H9 (cell line): Measurements from ENCODE around the gene CDKN3. TPM values are rescaled to one million over a fixed set of nuclear protein-coding genes. Genes with fewer than 3 reads are reported as not detected.

Experiments
- DNase-seq: peaks from one replicate; pipeline ENCODE4 v3.0.0-alpha.2; 2017
- H2AFZ ChIP-seq: one replicate; pipeline ENCODE4 v1.6.1; 2013; ENCODE audit warnings: mild to moderate bottlenecking, low read length, control low read depth, moderate library complexity
- H2AK5ac ChIP-seq: 2 replicates; pipeline ENCODE4 v1.6.1; 2013; ENCODE audit warnings: low read length, control low read depth, mixed read lengths; ENCODE audit not compliant: insufficient read length
- H2BK120ac ChIP-seq: one replicate; pipeline ENCODE4 v1.6.1; 2013; ENCODE audit warnings: low read depth, mild to moderate bottlenecking, low read length, control low read depth, inconsistent platforms; ENCODE audit not compliant: poor library complexity, severe bottlenecking
- H2BK12ac ChIP-seq: 2 replicates; pipeline ENCODE4 v1.6.1; 2013; ENCODE audit warnings: low read length, control low read depth, mixed read lengths, low read depth; ENCODE audit not compliant: insufficient read length
- H2BK15ac ChIP-seq: 2 replicates; pipeline ENCODE4 v1.6.1; 2013; ENCODE audit warnings: low read depth, low read length, control low read depth
- H2BK20ac ChIP-seq: one replicate; pipeline ENCODE4 v1.6.1; 2013; ENCODE audit warnings: low read depth, mild to moderate bottlenecking, low read length, control low read depth, inconsistent platforms; ENCODE audit not compliant: poor library complexity, severe bottlenecking
- H2BK5ac ChIP-seq: 2 replicates; pipeline ENCODE4 v1.6.1; 2013; ENCODE audit warnings: low read length, control low read depth, mixed read lengths; ENCODE audit not compliant: insufficient read length
- H3K14ac ChIP-seq: 2 replicates; pipeline ENCODE4 v1.6.1; 2013; ENCODE audit warnings: low read length, control low read depth; ENCODE audit not compliant: insufficient read depth
- H3K18ac ChIP-seq: 2 replicates; pipeline ENCODE4 v1.6.1; 2013; ENCODE audit warnings: low read depth, mild to moderate bottlenecking, mixed read lengths, low read length, control low read depth; ENCODE audit not compliant: insufficient read length
- H3K23ac ChIP-seq: 2 replicates; pipeline ENCODE4 v1.6.1; 2013; ENCODE audit warnings: low read length, control low read depth, mixed read lengths, low read depth; ENCODE audit not compliant: insufficient read length
- H3K23me2 ChIP-seq: 2 replicates; pipeline ENCODE4 v1.6.1; 2013; ENCODE audit warnings: low read depth, mild to moderate bottlenecking, mixed read lengths, low read length, control low read depth; ENCODE audit not compliant: insufficient read length, poor library complexity, severe bottlenecking
- H3K27ac ChIP-seq: 2 replicates; pipeline ENCODE4 v1.5.1; 2013; ENCODE audit warnings: low read length, control low read depth, mixed read lengths, low read depth; ENCODE audit not compliant: insufficient read length
- H3K27me3 ChIP-seq: 2 replicates; pipeline ENCODE4 v1.6.1; 2013; ENCODE audit warnings: low read length, control low read depth, inconsistent platforms; ENCODE audit not compliant: insufficient read depth
- H3K4ac ChIP-seq: 2 replicates; pipeline ENCODE4 v1.6.1; 2013; ENCODE audit warnings: low read depth, mild to moderate bottlenecking, control low read depth, inconsistent platforms, low read length, moderate library complexity
- H3K4me1 ChIP-seq: 2 replicates; pipeline ENCODE4 v1.6.1; 2013; ENCODE audit warnings: low read length, control low read depth, inconsistent platforms; ENCODE audit not compliant: insufficient read depth
- H3K4me2 ChIP-seq: 2 replicates; pipeline ENCODE4 v1.6.1; 2013; ENCODE audit warnings: low read length, control low read depth, mixed read lengths; ENCODE audit not compliant: insufficient read length, insufficient read depth
- H3K56ac ChIP-seq: 2 replicates; pipeline ENCODE4 v1.6.1; 2013; ENCODE audit warnings: low read depth, mild to moderate bottlenecking, mixed read lengths, low read length, control low read depth; ENCODE audit not compliant: insufficient read length
- H3K79me1 ChIP-seq: 2 replicates; pipeline ENCODE4 v1.6.1; 2013; ENCODE audit warnings: low read depth, mild to moderate bottlenecking, moderate library complexity, low read length, control low read depth, inconsistent platforms; ENCODE audit not compliant: insufficient read depth, poor library complexity, severe bottlenecking
- H3K79me2 ChIP-seq: 2 replicates; pipeline ENCODE4 v1.6.1; 2013; ENCODE audit warnings: low read length, control low read depth, inconsistent platforms; ENCODE audit not compliant: insufficient read depth
- H3K9ac ChIP-seq: 2 replicates; pipeline ENCODE4 v1.6.1; 2013; ENCODE audit warnings: low read length, control low read depth, mixed read lengths; ENCODE audit not compliant: insufficient read length; ENCODE audit errors: extremely low read depth
- H3K9me3 ChIP-seq: one replicate; pipeline ENCODE4 v1.6.1; 2013; ENCODE audit warnings: low read depth, low read length, inconsistent platforms; ENCODE audit not compliant: control insufficient read depth
- H3T11ph ChIP-seq: one replicate; pipeline ENCODE4 v1.6.1; 2013; ENCODE audit warnings: mild to moderate bottlenecking, low read length, control low read depth, inconsistent platforms
- H4K20me1 ChIP-seq: one replicate; pipeline ENCODE4 v1.6.1; 2013; ENCODE audit not compliant: control insufficient read depth, insufficient read length, insufficient read depth
- H4K5ac ChIP-seq: 2 replicates; pipeline ENCODE4 v1.6.1; 2013; ENCODE audit warnings: low read depth, mild to moderate bottlenecking, mixed read lengths, low read length, control low read depth; ENCODE audit not compliant: insufficient read length
- H4K8ac ChIP-seq: replicated peaks from 2 replicates; pipeline ENCODE4 v1.6.1; 2013; ENCODE audit warnings: low read length, control low read depth, mixed read lengths, low read depth; ENCODE audit not compliant: insufficient read length
- H4K91ac ChIP-seq: 2 replicates; pipeline ENCODE4 v1.6.1; 2013; ENCODE audit warnings: low read depth, mild to moderate bottlenecking, moderate library complexity, mixed read lengths, low read length, control low read depth; ENCODE audit not compliant: insufficient read length
- H3K27ac Mint-ChIP-seq, 3 experiments: 2 replicates in 2 of 3; 3 replicates in 1 of 3; pipeline ENCODE4 v1.8.0; 2020 to 2021; ENCODE audit warnings: mixed read lengths in 3 of 3, mild to moderate bottlenecking in 1 of 3, moderate library complexity in 1 of 3
- H3K27me3 Mint-ChIP-seq: 2 replicates; pipeline ENCODE4 v1.8.0; 2021; ENCODE audit warnings: low read depth, mild to moderate bottlenecking, moderate library complexity, mixed read lengths
- H3K36me3 Mint-ChIP-seq, 3 experiments: 2 replicates in 2 of 3; 3 replicates in 1 of 3; pipeline ENCODE4 v1.8.0; 2020 to 2021; ENCODE audit warnings: low read depth in 3 of 3, mixed read lengths in 3 of 3; ENCODE audit not compliant: insufficient read depth in 1 of 3
- H3K4me1 Mint-ChIP-seq, 2 experiments: 2 replicates each; pipeline ENCODE4 v1.8.0; 2020; ENCODE audit warnings: mixed read lengths in 2 of 2
- H3K4me3 Mint-ChIP-seq, 2 experiments: 2 replicates in 1 of 2; 3 replicates in 1 of 2; pipeline ENCODE4 v1.8.0; 2020 to 2021; ENCODE audit warnings: mild to moderate bottlenecking in 2 of 2, mixed read lengths in 2 of 2, moderate library complexity in 1 of 2
- H3K9me3 Mint-ChIP-seq, 2 experiments: 2 replicates in 1 of 2; 3 replicates in 1 of 2; pipeline ENCODE4 v1.8.0; 2020; ENCODE audit warnings: mild to moderate bottlenecking in 2 of 2, mixed read lengths in 2 of 2, moderate library complexity in 1 of 2
- CTCF ChIP-seq: fragments of 200-600 bp; sonication (generic); conservative IDR thresholded peaks from 3 replicates; pipeline ENCODE4 v1.8.0; 2021; ENCODE audit warnings: antibody characterized with exemption, mild to moderate bottlenecking
- WGBS: extraction: QIAGEN DNeasy Blood & Tissue Kit; methylation state at CpG from one replicate; pipeline ENCODE4 v1.1.7; 2013; ENCODE audit warnings: missing lambda C conversion rate, low lambda C conversion rate, mixed read lengths; ENCODE audit not compliant: insufficient read length; ENCODE audit errors: extremely low coverage; 5-methylcytosine and 5-hydroxymethylcytosine counted together
- total RNA-seq: library from RNA; stranded (reverse); gene quantifications from 2 replicates; pipeline ENCODE4 v1.2.1, GENCODE V29; 2021

CDKN3 gene
- total RNA-seq, 1 experiment from 2014 or later = 45.9 TPM

GRCh38 chr14:54396183-54396492, 669 bp upstream of the CDKN3 start:
- Histone ChIP-seq H3K9me3 (no peaks in the 10 kb centered on the region), H3K79me2 (no peaks in the 10 kb centered on the region), H4K8ac (no peak overlapping the region), H3K56ac (no peak overlapping the region), H3K79me1 (no peaks in the 10 kb centered on the region), H4K5ac (no peak overlapping the region), H3K4me1 (peaks cover 3% of the 10 kb centered on the region), H2BK120ac (no peak overlapping the region), H2AK5ac (no peak overlapping the region), H2BK15ac (no peak overlapping the region), H3K27me3 (no peaks in the 10 kb centered on the region), H2BK20ac (no peak overlapping the region), H3K9ac (no peak overlapping the region), H3K27ac (no peak overlapping the region), H3K23ac (no peak overlapping the region), H3K4ac (no peak overlapping the region), H3K4me2 (peak overlapping the region; percentile 53), H4K20me1 (no peaks in the 10 kb centered on the region), H3T11ph (no peak overlapping the region), H3K14ac (no peak overlapping the region), H4K91ac (no peak overlapping the region), H2BK12ac (no peak overlapping the region), H3K23me2 (peaks cover 7% of the 10 kb centered on the region), H2BK5ac (no peak overlapping the region), H2AFZ (no peak overlapping the region), H3K18ac (peak overlapping the region; percentile 61)
- Mint-ChIP-seq H3K36me3 (peaks cover 0 to 5% (median 0%) of the 10 kb centered on the region in 3 experiments; a peak in 4 of 7 replicates), H3K27me3 (peaks cover 5% of the 10 kb centered on the region), H3K4me1 (peaks cover 14 to 22% of the 10 kb centered on the region in 2 experiments), H3K9me3 (no peaks in the 10 kb centered on the region; a peak in 2 of 5 replicates), H3K27ac (no peak overlapping the region), H3K4me3 (peak overlapping the region; percentile 80 to 86)
- no peak for TF ChIP-seq CTCF
- no peak for DNase-seq
- no CpG with 5 or more reads among the region's 9 CpGs for WGBS
